Measurements from ENCODE around the gene DGCR6L. TPM values are rescaled to one million over a fixed set of nuclear protein-coding genes. Genes with fewer than 3 reads are reported as not detected.
"Not testable (repeated sequence)": the region's sequence is repeated elsewhere in the genome, so short reads cannot be mapped to it uniquely, and the experiment has no call there.

DGCR6L gene
- total RNA-seq, 1 experiment from 2014 or later, result 32.7 TPM

- not testable (repeated sequence) for H3K27ac ChIP-seq (ENCODE audit: low read length); H3K4me2 ChIP-seq (ENCODE audit: low read depth, low read length, poor library complexity, severe bottlenecking); H3K4me1 ChIP-seq (ENCODE audit: low read length); H3K36me3 ChIP-seq (ENCODE audit: insufficient read depth, low read length); H3K79me2 ChIP-seq (ENCODE audit: low read length); H3K9ac ChIP-seq (ENCODE audit: low read length); H3K9me2 ChIP-seq (replicated peaks; ENCODE audit: insufficient read depth, low read length); H4K20me1 ChIP-seq (ENCODE audit: insufficient read depth, low read depth, low read length); H3K4me3 ChIP-seq (ENCODE audit: low read length); H2AFZ ChIP-seq (ENCODE audit: low read length); DNase-seq; H3K9me3 ChIP-seq (ENCODE audit: low read length); H3K27me3 ChIP-seq (ENCODE audit: low read length)
Observed at GRCh38 chr22:20307448-20308447, 12.1 kb downstream of the DGCR6L start.

- not testable (repeated sequence) for H3K9ac ChIP-seq (ENCODE audit: low read length)
Observed at GRCh38 chr22:20306646-20307447, 13.0 kb downstream of the DGCR6L start.

GRCh38 chr22:20305894-20306645, 13.8 kb downstream of the DGCR6L start:
- Histone ChIP-seq H3K27ac (ENCODE audit: low read length) (no peak overlapping the region), H3K36me3 (ENCODE audit: insufficient read depth, low read length) (no peaks in the 10 kb centered on the region), H3K27me3 (ENCODE audit: low read length) (no peaks in the 10 kb centered on the region), H3K9me2 (replicated peaks; ENCODE audit: insufficient read depth, low read length) (no peaks in the 10 kb centered on the region), H3K9ac (ENCODE audit: low read length) (no peak overlapping the region), H3K4me3 (ENCODE audit: low read length) (no peak overlapping the region), H3K79me2 (ENCODE audit: low read length) (no peaks in the 10 kb centered on the region), H3K4me1 (ENCODE audit: low read length) (no peaks in the 10 kb centered on the region), H2AFZ (ENCODE audit: low read length) (no peak overlapping the region), H3K4me2 (ENCODE audit: low read depth, low read length, poor library complexity, severe bottlenecking) (no peak overlapping the region), H4K20me1 (ENCODE audit: insufficient read depth, low read depth, low read length) (no peaks in the 10 kb centered on the region), H3K9me3 (ENCODE audit: low read length) (no peaks in the 10 kb centered on the region)
- no peak for DNase-seq

More at GRCh38 chr22:20306646-20307447, 13.0 kb downstream of the DGCR6L start:
- not testable (repeated sequence) for DNase-seq; H3K4me2 ChIP-seq (ENCODE audit: low read depth, low read length, poor library complexity, severe bottlenecking); H2AFZ ChIP-seq (ENCODE audit: low read length); H3K79me2 ChIP-seq (ENCODE audit: low read length); H4K20me1 ChIP-seq (ENCODE audit: insufficient read depth, low read depth, low read length); H3K27me3 ChIP-seq (ENCODE audit: low read length); H3K36me3 ChIP-seq (ENCODE audit: insufficient read depth, low read length); H3K9me2 ChIP-seq (replicated peaks; ENCODE audit: insufficient read depth, low read length); H3K4me3 ChIP-seq (ENCODE audit: low read length); H3K4me1 ChIP-seq (ENCODE audit: low read length); H3K27ac ChIP-seq (ENCODE audit: low read length); H3K9me3 ChIP-seq (ENCODE audit: low read length)

- not testable (repeated sequence) for H3K4me1 ChIP-seq (ENCODE audit: low read length); H3K4me3 ChIP-seq (ENCODE audit: low read length); H3K9me3 ChIP-seq (ENCODE audit: low read length); H3K4me2 ChIP-seq (ENCODE audit: low read depth, low read length, poor library complexity, severe bottlenecking); H3K27ac ChIP-seq (ENCODE audit: low read length); H3K36me3 ChIP-seq (ENCODE audit: insufficient read depth, low read length); DNase-seq; H4K20me1 ChIP-seq (ENCODE audit: insufficient read depth, low read depth, low read length); H3K9ac ChIP-seq (ENCODE audit: low read length); H3K9me2 ChIP-seq (replicated peaks; ENCODE audit: insufficient read depth, low read length); H2AFZ ChIP-seq (ENCODE audit: low read length); H3K79me2 ChIP-seq (ENCODE audit: low read length); H3K27me3 ChIP-seq (ENCODE audit: low read length)
Observed at GRCh38 chr22:20305230-20305893, 14.5 kb downstream of the DGCR6L start.

- Histone ChIP-seq H3K9me3 (ENCODE audit: low read length) (no peaks in the 10 kb centered on the region), H2AFZ (ENCODE audit: low read length) (no peak overlapping the region), H3K36me3 (ENCODE audit: insufficient read depth, low read length) (no peaks in the 10 kb centered on the region), H3K27me3 (ENCODE audit: low read length) (no peaks in the 10 kb centered on the region), H3K9me2 (replicated peaks; ENCODE audit: insufficient read depth, low read length) (no peaks in the 10 kb centered on the region), H3K79me2 (ENCODE audit: low read length) (no peaks in the 10 kb centered on the region), H3K4me1 (ENCODE audit: low read length) (no peaks in the 10 kb centered on the region), H3K9ac (ENCODE audit: low read length) (no peak overlapping the region), H3K27ac (ENCODE audit: low read length) (no peak overlapping the region), H3K4me3 (ENCODE audit: low read length) (no peak overlapping the region), H4K20me1 (ENCODE audit: insufficient read depth, low read depth, low read length) (no peaks in the 10 kb centered on the region), H3K4me2 (ENCODE audit: low read depth, low read length, poor library complexity, severe bottlenecking) (no peak overlapping the region)
- no peak for DNase-seq
Observed at GRCh38 chr22:20304646-20305045, 15.2 kb downstream of the DGCR6L start.

- H3K4me2 ChIP-seq (ENCODE audit: low read depth, low read length, poor library complexity, severe bottlenecking); H3K9me3 ChIP-seq (ENCODE audit: low read length): not testable (repeated sequence)
Observed at GRCh38 chr22:20303229-20303534, 16.7 kb downstream of the DGCR6L start.

GRCh38 chr22:20302438-20303228, 17.2 kb downstream of the DGCR6L start:
- no peaks in the 10 kb centered on the region for H3K79me2 ChIP-seq (ENCODE audit: low read length)
- peaks cover 5% of the 10 kb centered on the region for H3K4me1 ChIP-seq (ENCODE audit: low read length)
- no peak overlapping the region for H3K4me2 ChIP-seq (ENCODE audit: low read depth, low read length, poor library complexity, severe bottlenecking)
- DNase-seq, result no peak
- H3K27ac ChIP-seq (ENCODE audit: low read length), result no peak overlapping the region
- H3K9me3 ChIP-seq (ENCODE audit: low read length), result no peaks in the 10 kb centered on the region
- H3K9ac ChIP-seq (ENCODE audit: low read length), result no peak overlapping the region
- H3K36me3 ChIP-seq (ENCODE audit: insufficient read depth, low read length), result no peaks in the 10 kb centered on the region
- no peaks in the 10 kb centered on the region for H4K20me1 ChIP-seq (ENCODE audit: insufficient read depth, low read depth, low read length)
- no peaks in the 10 kb centered on the region for H3K9me2 ChIP-seq (replicated peaks; ENCODE audit: insufficient read depth, low read length)
- no peak overlapping the region for H2AFZ ChIP-seq (ENCODE audit: low read length)
- H3K27me3 ChIP-seq (ENCODE audit: low read length), result no peaks in the 10 kb centered on the region
- H3K4me3 ChIP-seq (ENCODE audit: low read length), result no peak overlapping the region

More at GRCh38 chr22:20303229-20303534, 16.7 kb downstream of the DGCR6L start:
- not testable (repeated sequence) for H3K79me2 ChIP-seq (ENCODE audit: low read length); H2AFZ ChIP-seq (ENCODE audit: low read length); H4K20me1 ChIP-seq (ENCODE audit: insufficient read depth, low read depth, low read length); H3K4me3 ChIP-seq (ENCODE audit: low read length); H3K9ac ChIP-seq (ENCODE audit: low read length); H3K9me2 ChIP-seq (replicated peaks; ENCODE audit: insufficient read depth, low read length); DNase-seq; H3K36me3 ChIP-seq (ENCODE audit: insufficient read depth, low read length); H3K4me1 ChIP-seq (ENCODE audit: low read length); H3K27me3 ChIP-seq (ENCODE audit: low read length); H3K27ac ChIP-seq (ENCODE audit: low read length)
